HEK293T (cell line): Measurements from ENCODE around the gene SH3TC1.
A peak's percentile ranks its signal among the peaks of the same experiment; 100 is the strongest.

Experiments used
- CTCF ChIA-PET: fragments of 350-600 bp; formaldehyde crosslinking; extraction: SDS; loops from one replicate; lab custom pipeline; 2021; ENCODE audit warnings: antibody characterized with exemption, inconsistent platforms; lab: Yijun Ruan, JAX
- POLR2A ChIA-PET: fragments of 350-600 bp; formaldehyde crosslinking; extraction: SDS; loops from one replicate; lab custom pipeline; 2020; ENCODE audit warnings: antibody characterized with exemption, inconsistent platforms; lab: Yijun Ruan, JAX
- DNase-seq: peaks from one replicate; pipeline ENCODE4 v3.0.0; 2012; ENCODE audit warnings: mixed read lengths; ENCODE audit errors: extremely low spot score
- ARNT ChIP-seq: fragments of 450-650 bp; IDR thresholded peaks from 2 replicates; pipeline ENCODE4 v1.6.1; 2017; ENCODE audit warnings: mild to moderate bottlenecking
- BHLHE40 ChIP-seq: fragments of 450-650 bp; IDR thresholded peaks from 2 replicates; pipeline ENCODE4 v1.6.1; 2016; ENCODE audit warnings: mild to moderate bottlenecking, moderate library complexity, borderline replicate concordance
- CTBP1 ChIP-seq: fragments of 450-650 bp; IDR thresholded peaks from 2 replicates; pipeline ENCODE4 v1.6.1; 2016; ENCODE audit warnings: borderline replicate concordance
- ELF4 ChIP-seq: fragments of 450-650 bp; IDR thresholded peaks from 2 replicates; pipeline ENCODE4 v1.6.1; 2017; ENCODE audit warnings: antibody characterized with exemption
- FOXA1 ChIP-seq: fragments of 450-650 bp; IDR thresholded peaks from 2 replicates; pipeline ENCODE4 v1.6.1; 2016; ENCODE audit warnings: mild to moderate bottlenecking
- FOXK2 ChIP-seq: fragments of 450-650 bp; IDR thresholded peaks from 2 replicates; pipeline ENCODE4 v1.6.1; 2016; ENCODE audit warnings: mild to moderate bottlenecking
- FOXM1 ChIP-seq: fragments of 450-650 bp; IDR thresholded peaks from 2 replicates; pipeline ENCODE4 v1.6.1; 2017; ENCODE audit warnings: mild to moderate bottlenecking, borderline replicate concordance
- HDGF ChIP-seq: fragments of 450-650 bp; IDR thresholded peaks from 2 replicates; pipeline ENCODE4 v1.6.1; 2017; ENCODE audit warnings: antibody characterized with exemption, borderline replicate concordance
- L3MBTL2 ChIP-seq: fragments of 450-650 bp; conservative IDR thresholded peaks from 2 replicates; pipeline ENCODE4 v1.6.1; 2016; ENCODE audit warnings: mild to moderate bottlenecking
- LEF1 ChIP-seq: fragments of 450-650 bp; IDR thresholded peaks from 2 replicates; pipeline ENCODE4 v1.6.1; 2017; ENCODE audit warnings: mild to moderate bottlenecking, borderline replicate concordance
- NFRKB ChIP-seq: fragments of 450-650 bp; IDR thresholded peaks from 2 replicates; pipeline ENCODE4 v1.6.1; 2016; ENCODE audit warnings: mild to moderate bottlenecking, moderate library complexity
- SP1 ChIP-seq: fragments of 450-650 bp; IDR thresholded peaks from 2 replicates; pipeline ENCODE4 v1.6.1; 2017
- SUZ12 ChIP-seq: fragments of 450-650 bp; IDR thresholded peaks from 2 replicates; pipeline ENCODE4 v1.6.1; 2016; ENCODE audit warnings: mild to moderate bottlenecking
- TARDBP ChIP-seq: fragments of 450-650 bp; IDR thresholded peaks from 2 replicates; pipeline ENCODE4 v1.6.1; 2016
- ZNF384 ChIP-seq: fragments of 450-650 bp; IDR thresholded peaks from 2 replicates; pipeline ENCODE4 v1.6.1; 2016
- TF ChIP-seq, protein P1 (sequence below): fragments of 450-650 bp; IDR thresholded peaks from 2 replicates; pipeline ENCODE4 v1.6.1; 2016

The SH3TC1 gene

DNA sequence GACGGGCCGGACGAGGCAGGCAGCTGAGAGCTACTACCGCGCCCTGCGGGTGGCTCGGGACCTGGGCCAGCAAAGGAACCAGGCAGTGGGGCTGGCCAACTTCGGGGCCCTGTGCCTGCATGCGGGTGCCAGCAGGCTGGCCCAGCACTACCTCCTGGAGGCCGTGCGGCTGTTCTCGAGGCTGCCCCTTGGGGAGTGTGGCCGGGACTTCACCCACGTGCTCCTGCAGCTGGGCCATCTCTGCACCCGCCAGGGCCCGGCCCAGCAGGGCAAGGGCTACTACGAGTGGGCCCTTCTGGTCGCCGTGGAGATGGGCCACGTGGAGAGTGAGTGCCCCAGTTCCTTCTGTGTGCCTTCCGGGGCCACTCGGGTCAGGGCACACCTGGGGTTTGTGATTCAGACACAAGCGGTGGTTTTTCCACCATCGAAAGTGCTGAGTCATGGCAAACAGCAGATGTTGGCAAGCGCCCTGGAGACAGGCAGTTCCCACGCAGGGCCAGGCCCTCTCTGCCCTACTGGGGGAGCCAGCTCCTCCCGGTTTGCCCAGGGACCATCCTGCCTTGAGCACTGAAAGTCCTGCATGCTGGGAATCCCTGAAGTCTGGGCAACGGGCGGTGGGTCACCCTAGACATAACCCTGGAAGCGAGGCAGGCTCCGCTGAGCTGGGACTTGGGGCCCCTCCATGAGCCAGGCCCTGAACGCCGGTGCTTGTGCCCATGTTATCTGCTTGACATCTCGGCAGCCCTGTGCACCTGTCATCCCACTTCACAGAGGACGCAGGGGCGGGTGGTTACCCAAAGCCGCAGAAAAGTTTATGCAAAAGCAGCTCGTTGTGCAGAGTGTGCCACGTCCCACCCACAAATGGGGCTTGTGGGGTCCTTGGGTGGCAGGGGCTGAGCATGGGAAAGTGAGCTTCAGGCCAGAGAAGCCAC, 29.5 kb downstream of the SH3TC1 start:
- no peak for DNase-seq
- POLR2A ChIA-PET = no interaction called here
- no peak for TF ChIP-seq NFRKB
- no peak for TF ChIP-seq FOXK2
- TF ChIP-seq BHLHE40 = no peak
- no peak for TF ChIP-seq ZNF384
- no peak for TF ChIP-seq LEF1
- TF ChIP-seq ELF4 = no peak
- TF ChIP-seq SUZ12 = no peak
- no peak for TF ChIP-seq L3MBTL2
- no peak for TF ChIP-seq SP1
- no peak for TF ChIP-seq ARNT
- no peak for TF ChIP-seq FOXM1
- no peak for TF ChIP-seq CTBP1
- TF ChIP-seq, protein P1, sequence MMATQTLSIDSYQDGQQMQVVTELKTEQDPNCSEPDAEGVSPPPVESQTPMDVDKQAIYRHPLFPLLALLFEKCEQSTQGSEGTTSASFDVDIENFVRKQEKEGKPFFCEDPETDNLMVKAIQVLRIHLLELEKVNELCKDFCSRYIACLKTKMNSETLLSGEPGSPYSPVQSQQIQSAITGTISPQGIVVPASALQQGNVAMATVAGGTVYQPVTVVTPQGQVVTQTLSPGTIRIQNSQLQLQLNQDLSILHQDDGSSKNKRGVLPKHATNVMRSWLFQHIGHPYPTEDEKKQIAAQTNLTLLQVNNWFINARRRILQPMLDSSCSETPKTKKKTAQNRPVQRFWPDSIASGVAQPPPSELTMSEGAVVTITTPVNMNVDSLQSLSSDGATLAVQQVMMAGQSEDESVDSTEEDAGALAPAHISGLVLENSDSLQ = no peak
- TF ChIP-seq HDGF = no peak
- TF ChIP-seq FOXA1 = no peak
- no peak for TF ChIP-seq TARDBP
- CTCF ChIA-PET = interaction anchor here (0.6 to 1.4 kb wide), 2 partner anchors 46 to 52 kb away, joined by 3 to 4 read pairs; no protein-coding TSS in a partner anchor

DNA sequence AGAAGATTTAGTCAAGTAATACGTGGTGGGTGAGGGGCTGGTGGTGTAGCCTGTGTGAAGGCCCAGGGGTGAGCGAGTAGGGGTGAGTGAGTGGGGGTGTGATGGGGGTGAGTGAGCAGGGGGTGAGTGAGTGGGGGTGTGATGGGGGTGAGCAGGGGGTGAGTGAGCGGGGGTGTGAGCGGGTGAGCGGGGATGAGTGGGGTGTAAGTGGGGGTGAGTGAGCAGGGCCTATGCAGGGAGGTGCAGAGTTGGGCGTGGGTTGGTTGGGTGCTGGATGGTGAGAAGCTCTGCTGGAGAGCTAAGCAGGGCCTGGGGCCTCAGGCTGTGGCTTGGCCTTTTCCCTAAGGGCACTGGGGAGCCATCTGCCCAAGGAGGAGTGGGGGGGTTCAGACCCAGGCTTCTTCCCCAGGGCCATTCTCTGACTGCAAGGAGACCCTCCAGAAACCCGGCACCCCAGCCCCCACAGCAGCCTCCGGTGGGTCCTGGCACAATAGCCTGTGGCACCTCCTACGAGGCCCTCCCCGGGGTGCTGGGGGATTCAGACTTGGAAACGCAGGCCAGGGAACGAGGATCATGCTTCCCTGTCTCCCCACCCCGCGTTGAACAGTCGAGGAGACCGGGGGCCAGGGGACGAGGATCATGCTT, 30.4 kb downstream of the SH3TC1 start:
- TF ChIP-seq BHLHE40 (no peak), HDGF (no peak), SP1 (no peak), TARDBP (no peak), FOXA1 (no peak), LEF1 (no peak), ARNT (no peak), NFRKB (no peak), L3MBTL2 (no peak), SUZ12 (no peak), ELF4 (no peak), FOXK2 (no peak), CTBP1 (no peak), ZNF384 (no peak), FOXM1 (no peak)
- TF ChIP-seq, protein P1 = no peak
- ChIA-PET CTCF (interaction anchor here (0.6 kb wide), 1 partner anchor 47 kb away, joined by 3 read pairs; no protein-coding TSS in a partner anchor), POLR2A (no interaction called here)
- DNase-seq = no peak

DNA sequence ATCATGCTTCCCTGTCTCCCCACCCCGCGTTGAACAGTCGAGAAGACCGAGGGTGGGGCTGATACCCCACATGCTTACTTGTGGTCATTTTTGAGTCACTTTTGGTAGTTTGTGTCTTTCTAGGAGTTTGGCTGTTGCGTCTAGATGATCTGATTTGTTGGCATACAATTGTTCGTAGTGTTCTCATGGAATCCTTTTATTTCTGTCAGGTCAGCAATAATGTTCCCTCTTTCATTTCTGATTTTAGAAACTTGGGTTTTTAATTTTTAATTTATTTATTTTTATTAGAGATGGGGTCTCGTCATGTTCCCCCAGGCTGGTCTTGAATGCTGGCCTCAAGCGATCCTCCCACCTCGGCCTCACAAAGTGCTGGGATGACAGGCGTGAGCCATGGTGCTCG, 30.9 kb downstream of the SH3TC1 start:
- POLR2A ChIA-PET = no interaction called here

DNA sequence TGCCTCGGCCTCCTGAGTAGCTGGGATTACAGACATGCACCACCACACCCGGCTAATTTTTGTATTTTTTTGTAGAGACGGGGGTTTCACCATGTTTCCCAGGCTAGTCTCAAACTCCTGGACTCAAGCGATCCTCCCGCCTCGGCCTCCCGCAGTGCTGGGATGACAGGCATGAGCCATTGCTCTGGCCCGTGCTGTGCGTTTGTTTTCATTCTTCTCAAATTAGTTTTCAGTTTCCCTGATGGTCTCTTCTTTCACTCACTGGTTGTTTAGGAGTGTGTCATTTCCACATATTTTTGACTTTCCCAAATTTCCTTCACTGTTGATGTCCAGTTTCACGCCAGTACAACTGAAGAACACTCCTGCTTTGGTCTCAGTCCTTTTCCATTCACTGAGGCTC, 31.8 kb downstream of the SH3TC1 start:
- TF ChIP-seq, protein P1 = peak; percentile 68
- TF ChIP-seq BHLHE40 (no peak), HDGF (no peak)
- ChIA-PET POLR2A (no interaction called here), CTCF (interaction anchor here (2.6 kb wide), 1 partner anchor 54 kb away, joined by 5 read pairs; no protein-coding TSS in a partner anchor)
- DNase-seq = no peak

More for the DNA sequence above, 30.9 kb downstream of the SH3TC1 start:
- TF ChIP-seq CTBP1 (no peak), SUZ12 (no peak), ZNF384 (no peak), SP1 (no peak), FOXM1 (no peak), ARNT (no peak), NFRKB (no peak), FOXA1 (no peak), TARDBP (no peak), HDGF (no peak), BHLHE40 (no peak), LEF1 (no peak), L3MBTL2 (no peak)
- CTCF ChIA-PET = interaction anchor here (2.6 kb wide), 1 partner anchor 53 kb away, joined by 5 read pairs; no protein-coding TSS in a partner anchor
- DNase-seq = no peak

DNA sequence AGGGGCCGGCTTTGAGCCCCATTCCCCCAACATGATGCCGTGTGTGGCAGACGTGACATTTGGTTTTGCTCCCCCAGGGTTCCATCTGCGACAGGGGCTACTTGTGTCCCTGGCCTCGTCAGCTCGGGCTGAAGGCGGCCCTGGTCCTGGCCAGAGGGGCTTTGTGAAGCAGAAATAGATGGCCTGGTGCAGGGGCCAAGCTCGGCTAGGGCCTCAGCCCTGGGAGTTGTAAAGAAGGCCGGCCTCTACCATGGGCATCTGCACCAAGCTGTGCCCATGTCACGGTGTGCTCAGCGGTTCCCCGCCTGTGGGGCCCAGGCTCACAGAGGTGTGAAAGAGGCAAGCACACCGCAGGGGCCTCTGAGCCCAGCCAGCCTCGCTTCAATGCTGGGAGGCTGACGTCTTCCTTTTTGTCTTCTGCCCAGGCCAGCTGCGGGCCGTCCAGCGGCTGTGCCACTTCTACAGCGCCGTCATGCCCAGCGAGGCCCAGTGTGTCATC, 32.5 kb downstream of the SH3TC1 start:
- ChIA-PET POLR2A (no interaction called here), CTCF (interaction anchor here (2.6 kb wide), 1 partner anchor 55 kb away, joined by 5 read pairs; no protein-coding TSS in a partner anchor)
- TF ChIP-seq HDGF (no peak), SP1 (no peak), ARNT (no peak), CTBP1 (no peak), NFRKB (no peak), LEF1 (no peak), FOXM1 (no peak), ELF4 (no peak), TARDBP (no peak), SUZ12 (no peak), FOXK2 (no peak), ZNF384 (no peak), BHLHE40 (no peak), FOXA1 (no peak), L3MBTL2 (no peak)
- TF ChIP-seq, protein P1 = no peak
- DNase-seq = no peak
